Heart left ventricle (tissue), 16 donors: Measurements from ENCODE around the gene CHN1. TPM values are rescaled to one million over a fixed set of nuclear protein-coding genes. Genes with fewer than 3 reads are reported as not detected.

Experiments used
- ATAC-seq, 4 donors: fragments of 200-7000 bp; cut with Tn5 transposase; one replicate each; pipeline ENCODE4 v1.9.1; 2020 to 2022; ENCODE audit warnings: moderate library complexity in 4 of 4, mild to moderate bottlenecking in 3 of 4, moderate number of reproducible peaks in 1 of 4
- DNase-seq, 5 donors: peaks; one replicate each; pipeline ENCODE4 v3.0.0-alpha.2; 2020
- H3K27ac ChIP-seq, 12 donors: fragments of 200-600 bp; sonication (generic) in 4 of 12; one replicate each; pipeline versions ENCODE4 v1.5.0 to v1.8.0; 2016 to 2022; ENCODE audit warnings: mild to moderate bottlenecking in 2 of 12
- H3K27me3 ChIP-seq, 9 donors: fragments of 200-600 bp; sonication (generic) in 2 of 9; one replicate each; pipeline versions ENCODE4 v1.5.1 to v1.8.0; 2016 to 2022; ENCODE audit warnings: mild to moderate bottlenecking in 3 of 9
- H3K36me3 ChIP-seq, 9 donors: fragments of 200-600 bp; sonication (generic) in 2 of 9; one replicate each; pipeline versions ENCODE4 v1.5.0 to v1.8.0; 2018 to 2022; ENCODE audit warnings: mild to moderate bottlenecking in 2 of 9
- H3K4me1 ChIP-seq, 12 donors: fragments of 200-600 bp; sonication (generic) in 4 of 12; one replicate each; pipeline versions ENCODE4 v1.5.0 to v1.8.0; 2016 to 2022; ENCODE audit warnings: mild to moderate bottlenecking in 3 of 12
- H3K4me3 ChIP-seq, 12 donors: fragments of 200-600 bp; sonication (generic) in 4 of 12; one replicate each; pipeline versions ENCODE4 v1.5.0 to v1.8.0; 2017 to 2022; ENCODE audit warnings: mild to moderate bottlenecking in 9 of 12, moderate library complexity in 4 of 12
- H3K9me3 ChIP-seq, 12 donors: fragments of 200-600 bp; sonication (generic) in 4 of 12; one replicate each; pipeline versions ENCODE4 v1.5.0 to v1.8.0; 2016 to 2022; ENCODE audit warnings: mild to moderate bottlenecking in 1 of 12
- POLR2A ChIP-seq, 2 donors: fragments of 450-650 bp; IDR thresholded peaks; one replicate each; pipeline ENCODE4 v1.6.1; 2017; ENCODE audit warnings: antibody characterized with exemption in 2 of 2, mild to moderate bottlenecking in 2 of 2, moderate library complexity in 2 of 2
- WGBS, 4 donors: extraction: QIAGEN DNeasy Blood & Tissue Kit in 2 of 4; methylation state at CpG; one replicate each; pipeline versions ENCODE4 v1.1.5 to v1.1.7; 2013 to 2018; 5-methylcytosine and 5-hydroxymethylcytosine counted together
- intact Hi-C, 10 donors: fragments of 100-400 bp; cut with DNase I; formaldehyde crosslinking; loops; one replicate each; pipeline versions ENCODE4 v1.11.1 to v1.14.2; 2022
- polyA plus RNA-seq, 2 donors: library from polyadenylated mRNA; stranded (reverse); fragments of 200-250 nt; gene quantifications; one replicate each; pipeline ENCODE4 v1.2.3, GENCODE V29; 2013
- total RNA-seq, 9 donors: library from RNA; depleted of rRNA in 2 of 9; stranded (reverse); fragments of >200 nt in 2 of 9; fragmentation: NEBNext Ultra II Directional in 3 of 9; extraction: Animal tissue kit (Norgen Biotek cat#: 25700) in 3 of 9; gene quantifications; one replicate each; pipeline versions ENCODE4 v1.1.0 to v1.2.4, GENCODE V29; 2016 to 2023
- TF ChIP-seq, protein P1 (sequence below), 12 donors: fragments of 200-600 bp; sonication (generic) in 4 of 12; IDR thresholded peaks; one replicate each; pipeline versions ENCODE4 v1.5.0 to v1.8.0; 2018 to 2022; ENCODE audit warnings: antibody characterized with exemption in 12 of 12, mild to moderate bottlenecking in 5 of 12
- donor health status: ischemic (EF 13 %, LVEDD 7.1; RV severe dilation, severe dysfunction).
- donor health status: healthy with polysubstance abuse.
- donor health status: DM: no; HTN: yes; CAD: no.
- donor health status: DM: no; HTN: no; CAD: no.
- donor health status: ischemic (EF 25% LVEDD 6.9; RV normal size, moderate dysfunction).
- donor health status: ischemic (EF 25% LVEDD 5.7; RV mildly dilated, moderate dysfunction).
- donor health status: healthy.
- donor health status: DM: yes; HTN: yes; CAD: no.
- donor health status: ischemic (EF 35%, LVEDD 5.7; RV mildly dilated, moderate dysfunction).
- donor health status: nonischemic (EF 11% LVEDD 7.7; RV severe dilation, severe dysfunction).
- donor health status: DM: yes; HTN: yes; CAD: no.
- donor health status: PGD.
- donor health status: ischemic (EF 29% LVEDD 5.4; RV normal size, mild dysfunction).
- donor health status: nonischemic (EF 23%, LVEDD 6.1; RV moderate dilation, normal function).

Gene CHN1
- total and polyA plus RNA-seq, 11 donors: 6.9 to 24.3 (median 19.2) TPM

DNA sequence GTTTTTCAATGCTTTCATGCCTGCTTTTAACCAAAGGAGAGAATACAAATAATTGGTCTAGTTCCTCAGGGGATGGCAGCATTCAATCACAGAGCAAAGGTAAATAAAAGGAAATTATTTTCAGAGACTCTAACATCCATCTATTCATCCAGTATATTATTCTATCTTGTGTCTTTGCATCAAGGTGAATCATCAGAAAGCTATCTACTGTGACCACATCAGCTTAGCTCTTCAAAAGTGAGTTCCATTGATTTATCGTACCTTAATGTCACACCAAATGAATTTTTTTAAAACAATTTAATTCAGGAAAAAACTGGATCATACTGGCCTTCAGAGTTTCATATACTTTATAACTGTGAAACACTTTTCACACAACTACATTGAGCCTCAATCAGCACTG lies 66.1 kb downstream of the CHN1 start:
- 93 to 100% (median 94%) methylated on average over 1 of the region's 1 CpG for whole genome bisulfite sequencing, 4 donors
- no peaks in the 10 kb centered on the region for H3K27me3 ChIP-seq
- TF ChIP-seq, protein P1, sequence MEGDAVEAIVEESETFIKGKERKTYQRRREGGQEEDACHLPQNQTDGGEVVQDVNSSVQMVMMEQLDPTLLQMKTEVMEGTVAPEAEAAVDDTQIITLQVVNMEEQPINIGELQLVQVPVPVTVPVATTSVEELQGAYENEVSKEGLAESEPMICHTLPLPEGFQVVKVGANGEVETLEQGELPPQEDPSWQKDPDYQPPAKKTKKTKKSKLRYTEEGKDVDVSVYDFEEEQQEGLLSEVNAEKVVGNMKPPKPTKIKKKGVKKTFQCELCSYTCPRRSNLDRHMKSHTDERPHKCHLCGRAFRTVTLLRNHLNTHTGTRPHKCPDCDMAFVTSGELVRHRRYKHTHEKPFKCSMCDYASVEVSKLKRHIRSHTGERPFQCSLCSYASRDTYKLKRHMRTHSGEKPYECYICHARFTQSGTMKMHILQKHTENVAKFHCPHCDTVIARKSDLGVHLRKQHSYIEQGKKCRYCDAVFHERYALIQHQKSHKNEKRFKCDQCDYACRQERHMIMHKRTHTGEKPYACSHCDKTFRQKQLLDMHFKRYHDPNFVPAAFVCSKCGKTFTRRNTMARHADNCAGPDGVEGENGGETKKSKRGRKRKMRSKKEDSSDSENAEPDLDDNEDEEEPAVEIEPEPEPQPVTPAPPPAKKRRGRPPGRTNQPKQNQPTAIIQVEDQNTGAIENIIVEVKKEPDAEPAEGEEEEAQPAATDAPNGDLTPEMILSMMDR (IDR thresholded peaks at IDR 0.05): no peak
- TF ChIP-seq POLR2A (IDR thresholded peaks at IDR 0.05): no peak
- H3K9me3 ChIP-seq: no peaks in the 10 kb centered on the region
- no peak overlapping the region for H3K4me3 ChIP-seq
- intact Hi-C loops: no loop called here
- DNase-seq (no peak), ATAC-seq (no peak)
- H3K36me3 ChIP-seq: peaks cover 0 to 13% (median 0%) of the 10 kb centered on the region in 9 donors
- no peak overlapping the region for H3K27ac ChIP-seq
- H3K4me1 ChIP-seq: no peaks in the 10 kb centered on the region

DNA sequence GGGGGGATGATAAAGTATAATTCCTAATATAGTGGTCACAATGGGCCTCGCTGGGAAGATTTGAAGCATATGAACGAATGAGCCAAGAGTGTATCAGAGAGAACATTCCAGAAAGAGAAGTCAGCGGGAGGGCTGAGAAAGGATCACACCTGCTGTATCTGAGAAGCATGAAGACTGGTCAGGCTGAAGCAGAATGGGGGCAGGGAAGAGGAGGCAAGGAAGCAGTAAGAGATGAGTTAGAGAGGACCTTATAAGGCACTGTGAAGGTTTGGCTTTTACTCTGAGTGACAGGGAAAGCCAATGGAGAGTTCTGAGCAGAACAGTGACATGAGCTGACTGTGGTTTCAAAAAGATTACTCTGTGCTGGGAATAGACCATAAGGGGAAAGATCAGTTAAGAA lies 73.5 kb downstream of the CHN1 start:
- intact Hi-C loops: no loop called here
- TF ChIP-seq, protein P1 (IDR thresholded peaks at IDR 0.05): no peak
- TF ChIP-seq POLR2A (IDR thresholded peaks at IDR 0.05): no peak
- H3K4me3 ChIP-seq: no peak overlapping the region
- ATAC-seq (no peak), DNase-seq (no peak)
- no peaks in the 10 kb centered on the region for H3K9me3 ChIP-seq
- H3K27me3 ChIP-seq: no peaks in the 10 kb centered on the region
- H3K4me1 ChIP-seq: peaks cover 0 to 6% (median 0%) of the 10 kb centered on the region in 12 donors
- WGBS, 4 donors: 86 to 94% (median 90%) methylated on average over 3 of the region's 3 CpGs
- peaks cover 0 to 4% (median 0%) of the 10 kb centered on the region in 9 donors for H3K36me3 ChIP-seq
- no peak overlapping the region for H3K27ac ChIP-seq

DNA sequence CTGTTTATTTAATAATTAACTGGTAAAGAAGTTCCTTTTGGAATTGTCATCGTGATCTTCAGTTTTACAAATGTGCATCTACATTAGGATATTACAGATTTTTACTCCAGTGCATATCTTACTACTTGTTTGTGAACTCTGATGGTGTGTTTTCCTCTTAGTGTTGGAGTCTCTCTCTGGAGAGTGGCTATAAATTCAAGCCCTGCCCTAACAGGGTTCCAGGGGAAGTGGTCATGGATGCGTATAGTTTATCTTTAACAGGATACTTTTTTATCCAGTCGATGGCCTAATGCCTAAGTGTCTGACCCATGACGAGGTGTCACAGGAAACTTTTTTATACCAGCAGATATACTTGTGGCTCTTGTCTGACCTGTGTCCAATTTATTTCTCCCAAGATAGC lies 75.4 kb downstream of the CHN1 start:
- no peaks in the 10 kb centered on the region for H3K9me3 ChIP-seq

DNA sequence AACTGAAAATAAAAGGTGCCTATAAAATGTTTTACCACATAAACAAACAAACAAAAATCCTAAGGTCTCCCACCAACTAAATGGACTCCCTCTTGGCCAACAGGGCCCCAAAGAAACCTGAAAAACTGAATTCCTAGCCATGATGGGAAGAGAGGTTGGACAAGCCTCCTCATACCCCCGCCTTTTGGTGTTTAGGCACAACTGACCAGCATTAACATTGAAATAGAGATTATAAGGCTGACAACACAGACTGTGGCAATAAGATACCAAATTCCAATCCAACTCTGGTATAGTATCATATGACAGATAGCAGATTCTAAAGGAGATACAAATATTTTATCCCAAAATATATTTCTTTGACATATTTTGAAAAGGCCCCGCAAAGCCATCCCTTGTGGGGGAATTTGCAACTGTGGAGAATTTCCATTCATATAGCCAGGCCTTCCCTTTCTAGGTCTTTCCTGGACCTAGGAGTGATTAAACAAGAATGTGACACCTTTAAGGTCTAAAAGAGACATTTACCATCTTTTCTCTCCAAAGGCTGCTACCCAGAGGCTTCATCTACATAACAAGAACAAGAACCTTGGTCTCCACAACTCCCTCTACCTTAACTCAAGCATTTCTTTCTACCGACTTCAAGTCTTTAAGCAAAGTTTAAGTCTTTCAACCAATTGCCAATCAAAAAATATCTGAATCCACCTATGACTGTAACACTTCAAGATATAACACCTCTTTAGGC lies 80.0 kb downstream of the CHN1 start:
- ATAC-seq (no peak), DNase-seq (no peak)
- Histone ChIP-seq H3K27me3 (no peaks in the 10 kb centered on the region), H3K36me3 (no peaks in the 10 kb centered on the region), H3K9me3 (peaks cover 0 to 5% (median 0%) of the 10 kb centered on the region in 12 donors), H3K4me3 (no peak overlapping the region), H3K4me1 (peaks cover 0 to 3% (median 0%) of the 10 kb centered on the region in 12 donors), H3K27ac (no peak overlapping the region)
- intact Hi-C loops: no loop called here
- TF ChIP-seq POLR2A (IDR thresholded peaks at IDR 0.05): no peak
- TF ChIP-seq, protein P1 (IDR thresholded peaks at IDR 0.05): no peak
- WGBS, 4 donors: 86 to 96% (median 92%) methylated on average over 3 of the region's 3 CpGs

More for the DNA sequence above, 75.4 kb downstream of the CHN1 start:
- H3K4me1 ChIP-seq: peaks cover 0 to 6% (median 0%) of the 10 kb centered on the region in 12 donors
- no peak for ATAC-seq
- H3K27me3 ChIP-seq: no peaks in the 10 kb centered on the region
- H3K36me3 ChIP-seq: peaks cover 0 to 4% (median 0%) of the 10 kb centered on the region in 9 donors
- no peak overlapping the region for H3K27ac ChIP-seq
- TF ChIP-seq, protein P1 (IDR thresholded peaks at IDR 0.05): no peak
- no peak for TF ChIP-seq POLR2A (IDR thresholded peaks at IDR 0.05)
- H3K4me3 ChIP-seq: no peak overlapping the region
- no peak for DNase-seq
- intact Hi-C loops: no loop called here
- 50 to 58% (median 52%) methylated on average over 4 of the region's 4 CpGs for WGBS, 4 donors
